Activated effector memory CD4-positive, alpha-beta T cell treated with Interleukin-2 at 50 U/mL for 16 hours (primary cell): Measurements from ENCODE around the gene NUBP2.

Experiments
- DNase-seq: peaks from one replicate; pipeline ENCODE4 v3.0.0-alpha.2; 2020

The NUBP2 gene

GRCh38 chr16:1812732-1813163 is 30.0 kb downstream of the NUBP2 start:
- peak; percentile 25 for DNase-seq

GRCh38 chr16:1815461-1815860 is 32.7 kb downstream of the NUBP2 start:
- no peak for DNase-seq

- DNase-seq: no peak
Observed at GRCh38 chr16:1816396-1817275, 33.9 kb downstream of the NUBP2 start.

GRCh38 chr16:1817276-1817589 is 34.5 kb downstream of the NUBP2 start:
- no peak for DNase-seq

GRCh38 chr16:1817716-1818115 is 35.0 kb downstream of the NUBP2 start:
- DNase-seq: no peak

- DNase-seq: no peak
Observed at GRCh38 chr16:1818204-1818872, 35.6 kb downstream of the NUBP2 start.

GRCh38 chr16:1818873-1819525 is 36.2 kb downstream of the NUBP2 start:
- DNase-seq: no peak

GRCh38 chr16:1819611-1820010 is 36.9 kb downstream of the NUBP2 start:
- DNase-seq: no peak

GRCh38 chr16:1820096-1820945 is 37.6 kb downstream of the NUBP2 start:
- DNase-seq: no peak

GRCh38 chr16:1820946-1821290 is 38.2 kb downstream of the NUBP2 start:
- no peak for DNase-seq

- no peak for DNase-seq
Observed at GRCh38 chr16:1821861-1822611, 39.3 kb downstream of the NUBP2 start.

GRCh38 chr16:1822801-1823200 is 40.0 kb downstream of the NUBP2 start:
- no peak for DNase-seq

- no peak for DNase-seq
Observed at GRCh38 chr16:1823821-1824220, 41.1 kb downstream of the NUBP2 start.

- no peak for DNase-seq
Observed at GRCh38 chr16:1825381-1825863, 42.7 kb downstream of the NUBP2 start.

- DNase-seq: peak; percentile 30
Observed at GRCh38 chr16:1825864-1826690, 43.3 kb downstream of the NUBP2 start.

- peak; percentile 90 for DNase-seq
Observed at GRCh38 chr16:1826691-1827573, 44.2 kb downstream of the NUBP2 start, which contains the start of the genes FAHD1 and HAGH. TSS of gene FAHD1 (plus strand) at chr16:1827206. CDS start at chr16:1827239, 33 bp downstream. TSS of gene HAGH (minus strand) at chr16:1826825. CDS start at chr16:1826787, 38 bp downstream.

GRCh38 chr16:1828645-1829410 is 46.1 kb downstream of the NUBP2 start:
- DNase-seq: no peak

GRCh38 chr16:1830213-1830612 is 47.5 kb downstream of the NUBP2 start:
- DNase-seq: no peak
